ENCODE data around the gene UMODL1.

GRCh38 chr21:42043201-42043895, 27.8 kb upstream of the UMODL1 start:
- TF ChIP-seq CTCF (conservative IDR thresholded peaks at IDR 0.05; ENCODE audit: low read length) (no peak), EZH2phosphoT487 (IDR thresholded peaks at IDR 0.05; ENCODE audit: borderline replicate concordance, low read depth, low read length) (no peak)

All from OCI-LY7 (cell line).